GM21786 (cell line): ENCODE data around the gene TARBP1.
"Not testable (repeated sequence)": the region's sequence is repeated elsewhere in the genome, so short reads cannot be mapped to it uniquely, and the experiment has no call there.

Experiments used
- ATAC-seq: cut with Tn5 transposase; IDR thresholded peaks from one replicate; pipeline ENCODE4 v1.9.1; 2021; ENCODE audit not compliant: unreplicated experiment

The TARBP1 gene, protein sequence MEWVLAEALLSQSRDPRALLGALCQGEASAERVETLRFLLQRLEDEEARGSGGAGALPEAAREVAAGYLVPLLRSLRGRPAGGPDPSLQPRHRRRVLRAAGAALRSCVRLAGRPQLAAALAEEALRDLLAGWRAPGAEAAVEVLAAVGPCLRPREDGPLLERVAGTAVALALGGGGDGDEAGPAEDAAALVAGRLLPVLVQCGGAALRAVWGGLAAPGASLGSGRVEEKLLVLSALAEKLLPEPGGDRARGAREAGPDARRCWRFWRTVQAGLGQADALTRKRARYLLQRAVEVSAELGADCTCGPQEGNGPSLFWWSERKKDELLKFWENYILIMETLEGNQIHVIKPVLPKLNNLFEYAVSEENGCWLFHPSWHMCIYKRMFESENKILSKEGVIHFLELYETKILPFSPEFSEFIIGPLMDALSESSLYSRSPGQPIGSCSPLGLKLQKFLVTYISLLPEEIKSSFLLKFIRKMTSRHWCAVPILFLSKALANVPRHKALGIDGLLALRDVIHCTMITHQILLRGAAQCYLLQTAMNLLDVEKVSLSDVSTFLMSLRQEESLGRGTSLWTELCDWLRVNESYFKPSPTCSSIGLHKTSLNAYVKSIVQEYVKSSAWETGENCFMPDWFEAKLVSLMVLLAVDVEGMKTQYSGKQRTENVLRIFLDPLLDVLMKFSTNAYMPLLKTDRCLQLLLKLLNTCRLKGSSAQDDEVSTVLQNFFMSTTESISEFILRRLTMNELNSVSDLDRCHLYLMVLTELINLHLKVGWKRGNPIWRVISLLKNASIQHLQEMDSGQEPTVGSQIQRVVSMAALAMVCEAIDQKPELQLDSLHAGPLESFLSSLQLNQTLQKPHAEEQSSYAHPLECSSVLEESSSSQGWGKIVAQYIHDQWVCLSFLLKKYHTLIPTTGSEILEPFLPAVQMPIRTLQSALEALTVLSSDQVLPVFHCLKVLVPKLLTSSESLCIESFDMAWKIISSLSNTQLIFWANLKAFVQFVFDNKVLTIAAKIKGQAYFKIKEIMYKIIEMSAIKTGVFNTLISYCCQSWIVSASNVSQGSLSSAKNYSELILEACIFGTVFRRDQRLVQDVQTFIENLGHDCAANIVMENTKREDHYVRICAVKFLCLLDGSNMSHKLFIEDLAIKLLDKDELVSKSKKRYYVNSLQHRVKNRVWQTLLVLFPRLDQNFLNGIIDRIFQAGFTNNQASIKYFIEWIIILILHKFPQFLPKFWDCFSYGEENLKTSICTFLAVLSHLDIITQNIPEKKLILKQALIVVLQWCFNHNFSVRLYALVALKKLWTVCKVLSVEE (N-terminal part only)

DNA sequence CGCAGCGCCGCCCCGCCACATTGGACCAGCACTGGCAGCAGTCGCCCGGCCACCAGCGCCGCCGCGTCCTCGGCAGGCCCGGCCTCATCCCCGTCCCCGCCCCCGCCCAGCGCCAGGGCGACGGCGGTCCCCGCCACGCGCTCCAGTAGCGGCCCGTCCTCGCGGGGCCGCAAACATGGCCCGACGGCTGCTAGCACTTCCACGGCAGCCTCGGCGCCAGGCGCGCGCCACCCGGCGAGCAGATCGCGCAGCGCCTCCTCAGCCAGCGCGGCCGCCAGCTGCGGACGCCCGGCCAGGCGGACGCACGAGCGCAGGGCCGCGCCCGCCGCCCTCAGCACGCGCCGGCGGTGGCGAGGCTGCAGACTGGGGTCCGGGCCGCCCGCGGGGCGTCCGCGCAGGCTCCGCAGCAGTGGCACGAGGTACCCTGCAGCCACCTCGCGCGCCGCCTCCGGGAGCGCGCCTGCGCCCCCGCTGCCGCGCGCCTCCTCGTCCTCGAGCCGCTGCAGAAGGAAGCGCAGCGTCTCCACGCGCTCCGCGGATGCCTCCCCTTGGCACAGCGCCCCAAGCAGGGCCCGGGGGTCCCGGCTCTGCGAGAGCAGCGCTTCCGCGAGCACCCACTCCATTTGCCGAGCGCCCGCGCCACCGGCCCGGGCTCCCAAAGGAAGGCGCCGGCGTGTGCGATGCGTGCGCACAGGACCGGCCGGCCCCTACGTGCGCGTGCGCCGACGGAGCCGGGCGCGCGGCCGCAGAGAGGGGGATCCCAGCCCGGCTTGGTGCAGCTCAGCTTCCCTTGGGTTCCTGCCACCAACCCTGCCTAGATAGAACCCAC lies at the start of gene TARBP1:
Gene TARBP1, minus strand, starts transcription at position 699 of the 829 bp plus-strand sequence. Its CDS starts 76 bp downstream, at position 623.
- ATAC-seq: peak; percentile 62

DNA sequence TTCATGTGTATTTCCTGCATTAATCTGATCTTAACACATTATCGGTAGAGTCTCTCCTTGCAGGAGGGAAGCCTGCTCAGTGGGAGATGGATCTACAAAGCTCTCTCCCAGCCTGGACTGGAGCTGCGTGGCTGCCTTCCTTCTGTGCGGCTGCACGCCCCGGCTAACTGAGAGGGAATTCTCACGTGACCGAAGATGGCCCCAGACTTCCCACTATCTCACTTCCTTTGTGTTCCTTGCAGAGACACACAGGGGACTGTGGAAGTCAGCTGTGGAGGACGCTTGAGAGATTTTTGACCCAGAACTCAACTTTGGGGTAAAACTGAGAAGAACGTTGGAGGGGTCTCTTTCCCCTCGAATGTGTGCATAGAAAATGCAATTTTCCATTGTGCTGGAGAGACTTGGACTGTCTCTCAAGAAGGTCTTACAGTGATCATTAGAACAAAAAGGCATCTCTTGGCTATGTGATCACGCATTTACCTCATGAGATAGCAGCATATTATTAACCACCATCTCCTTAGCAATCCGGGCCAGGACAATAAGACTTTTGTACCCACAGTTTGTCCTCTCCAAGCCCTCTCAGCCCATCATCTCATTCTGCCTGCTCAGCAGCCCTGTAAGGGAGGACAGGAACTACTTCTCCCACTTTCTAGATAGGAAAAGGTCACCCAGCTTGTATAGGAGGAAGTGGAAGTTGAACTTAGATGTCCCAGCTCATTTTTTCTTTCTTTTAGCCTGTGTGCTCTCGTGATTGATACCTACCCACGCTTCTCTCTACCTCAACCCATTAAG lies 49.3 kb upstream of the TARBP1 start:
- ATAC-seq: no peak

DNA sequence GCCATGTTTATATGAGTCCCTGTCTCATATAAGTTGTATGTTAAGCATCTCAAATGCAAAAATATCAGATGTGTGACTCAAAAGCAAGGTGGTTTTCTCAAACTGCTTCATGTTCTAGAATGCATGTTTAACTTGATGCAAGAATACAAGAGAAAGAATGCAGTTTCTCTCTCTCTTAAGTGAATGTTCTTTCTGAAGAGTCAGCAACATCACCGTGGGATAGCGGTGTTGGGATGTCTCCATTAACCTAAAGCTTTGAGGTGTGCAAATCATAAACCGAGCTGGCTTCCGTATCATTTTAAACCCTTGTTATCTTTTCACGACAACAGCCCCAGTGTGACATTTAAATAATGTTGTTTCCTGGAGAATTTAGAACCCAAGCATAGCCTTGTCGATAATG lies 48.4 kb upstream of the TARBP1 start:
- no peak for ATAC-seq

DNA sequence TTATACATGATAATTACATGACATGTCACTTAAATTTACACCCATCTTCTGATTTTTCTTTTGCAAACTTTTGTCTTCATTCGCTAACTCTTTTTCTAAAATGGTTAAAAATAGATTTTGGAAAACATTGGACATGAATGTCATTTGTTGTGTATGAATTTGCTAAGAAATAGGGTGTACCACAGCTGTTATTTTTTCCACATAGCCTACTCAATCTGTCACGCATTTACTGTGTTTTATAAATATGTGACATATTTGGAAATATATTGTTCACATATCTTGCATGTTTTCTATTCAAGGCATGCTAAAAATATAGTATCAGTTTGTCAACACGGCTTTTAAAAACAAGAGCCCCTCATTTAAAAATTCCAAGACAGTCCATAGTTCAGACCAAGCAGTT lies 47.9 kb upstream of the TARBP1 start:
- no peak for ATAC-seq

DNA sequence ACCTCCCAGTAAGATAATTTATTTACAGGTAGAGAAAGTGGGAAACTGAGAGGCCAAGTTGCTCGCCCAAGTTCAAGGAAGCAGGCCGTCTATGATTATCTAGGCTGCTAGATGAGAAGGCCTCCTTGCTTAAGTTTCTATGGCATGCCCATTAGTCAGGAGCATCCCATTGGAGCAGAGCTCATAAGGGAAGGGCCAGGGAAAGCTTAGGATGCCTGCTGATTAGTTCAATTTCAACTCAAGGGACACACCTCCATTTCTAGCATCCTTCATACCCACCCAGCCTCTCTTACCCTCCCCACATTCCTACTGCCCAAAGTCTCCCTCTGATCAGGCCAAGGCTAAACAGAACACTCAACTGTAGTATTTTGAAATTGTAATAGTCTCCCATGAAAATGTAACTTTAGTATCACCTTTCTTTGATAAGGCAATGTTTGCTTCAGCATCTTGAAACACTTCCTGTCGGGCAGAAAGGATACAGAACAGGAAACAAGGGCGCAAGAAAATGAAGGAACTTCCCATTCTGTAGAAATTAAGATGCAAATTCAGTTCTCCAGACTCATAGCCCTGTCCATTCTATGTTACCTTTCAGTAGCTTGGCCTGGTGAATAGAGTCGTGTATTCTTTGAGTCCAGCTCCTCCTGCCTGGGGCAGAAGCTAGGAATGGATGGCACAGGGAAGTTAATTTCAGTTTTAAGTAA lies 46.3 kb upstream of the TARBP1 start:
- ATAC-seq: no peak

DNA sequence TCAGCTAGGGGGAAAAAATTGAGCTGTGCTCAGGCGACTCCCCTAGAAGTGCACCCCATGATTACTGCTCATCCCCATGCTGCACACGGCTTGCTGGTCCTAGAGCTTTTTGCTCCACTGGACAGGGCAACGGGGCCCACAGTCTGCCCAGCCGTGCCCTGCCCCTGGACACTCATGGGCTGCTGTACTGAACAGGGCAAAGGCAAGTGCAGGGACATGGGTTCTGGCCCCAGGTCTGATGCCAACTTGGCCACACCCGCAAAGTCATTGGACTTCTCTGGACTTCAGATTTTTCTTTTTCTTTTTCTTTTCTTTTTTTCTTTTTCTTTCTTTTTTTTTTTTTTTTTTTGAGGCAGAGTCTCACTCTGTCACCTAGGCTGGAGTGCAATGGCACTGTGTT lies 42.9 kb upstream of the TARBP1 start:
- ATAC-seq: no peak

DNA sequence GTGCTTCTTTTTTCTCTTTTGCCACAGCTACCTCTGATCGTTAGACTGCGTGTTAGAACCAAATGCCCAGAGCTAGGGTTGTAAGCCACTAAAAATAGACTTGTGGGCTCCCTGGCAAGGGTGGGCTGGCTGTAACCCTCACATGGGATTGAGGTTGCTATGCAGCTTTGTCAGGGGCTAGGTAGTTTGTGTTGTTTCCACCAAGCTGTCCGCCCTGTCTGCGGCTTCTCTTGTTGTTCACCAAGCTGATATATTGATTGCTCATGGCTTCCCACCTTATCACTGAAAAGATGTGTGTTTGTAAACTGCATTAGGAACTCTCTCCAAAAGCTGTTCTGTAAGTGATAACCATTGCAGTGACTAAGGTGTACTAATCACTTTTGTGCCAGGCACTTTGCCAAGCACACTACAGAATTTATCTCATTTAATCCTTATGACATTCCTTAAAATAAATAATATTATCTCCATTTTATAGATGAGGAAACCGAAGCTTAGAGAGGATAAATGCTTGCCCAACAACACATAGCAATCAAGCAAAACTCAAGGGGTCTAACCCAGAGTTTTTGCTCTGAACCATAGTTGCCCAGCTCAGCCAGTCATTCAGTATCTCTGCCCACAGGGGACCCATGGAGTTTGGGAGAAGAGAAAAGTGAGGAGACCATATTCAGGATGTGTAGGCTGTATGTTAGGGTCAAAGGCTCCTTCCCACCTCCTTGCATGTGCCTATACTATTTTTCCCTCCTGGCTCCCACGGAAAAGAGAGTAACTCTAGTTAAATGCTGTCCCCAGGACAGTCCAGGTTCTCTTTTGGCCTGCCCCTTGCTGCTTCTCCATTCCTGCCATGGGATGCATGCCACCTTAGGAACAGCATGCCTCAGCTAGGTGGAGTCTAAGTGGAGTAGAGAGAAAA lies 42.2 kb upstream of the TARBP1 start:
- ATAC-seq: no peak

DNA sequence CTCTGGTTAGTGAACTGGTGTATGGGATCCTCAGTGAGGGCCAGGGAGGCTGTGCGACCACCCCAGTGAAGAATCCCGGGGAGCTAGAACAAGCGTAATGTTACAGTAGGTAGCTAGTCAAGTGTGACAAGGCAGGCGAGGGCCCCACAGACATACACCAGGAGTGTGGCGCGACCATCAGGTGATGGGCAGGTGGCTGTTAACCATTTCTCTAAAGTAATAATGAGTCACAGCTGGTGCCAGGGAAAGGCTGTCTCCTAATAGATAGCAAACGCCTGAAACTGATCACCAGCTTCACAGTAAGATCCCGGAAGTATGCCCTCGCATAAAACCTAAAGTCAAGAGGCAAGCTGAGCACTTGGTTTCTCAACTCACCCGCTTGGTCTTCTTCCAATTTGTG lies 40.5 kb upstream of the TARBP1 start:
- ATAC-seq: no peak

DNA sequence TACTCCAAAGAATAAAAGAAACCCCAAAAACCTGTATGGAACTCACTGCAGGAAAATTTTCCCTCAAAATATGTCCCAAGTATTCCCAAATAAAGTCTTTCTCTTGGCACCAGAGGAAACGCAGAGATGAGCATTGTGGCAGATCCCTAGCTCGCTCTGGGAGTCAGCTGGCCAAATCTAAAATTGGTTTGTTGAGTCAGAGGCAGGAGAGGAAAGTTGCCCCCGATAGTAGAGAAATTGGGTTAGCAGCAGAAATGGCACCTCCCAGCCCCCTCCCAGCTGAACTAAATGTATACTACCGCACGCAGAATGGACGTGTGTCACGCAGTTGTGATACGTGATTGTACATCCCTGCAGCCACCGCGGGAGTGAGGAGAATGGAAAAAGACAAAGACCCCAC lies 39.9 kb upstream of the TARBP1 start:
- ATAC-seq: no peak

DNA sequence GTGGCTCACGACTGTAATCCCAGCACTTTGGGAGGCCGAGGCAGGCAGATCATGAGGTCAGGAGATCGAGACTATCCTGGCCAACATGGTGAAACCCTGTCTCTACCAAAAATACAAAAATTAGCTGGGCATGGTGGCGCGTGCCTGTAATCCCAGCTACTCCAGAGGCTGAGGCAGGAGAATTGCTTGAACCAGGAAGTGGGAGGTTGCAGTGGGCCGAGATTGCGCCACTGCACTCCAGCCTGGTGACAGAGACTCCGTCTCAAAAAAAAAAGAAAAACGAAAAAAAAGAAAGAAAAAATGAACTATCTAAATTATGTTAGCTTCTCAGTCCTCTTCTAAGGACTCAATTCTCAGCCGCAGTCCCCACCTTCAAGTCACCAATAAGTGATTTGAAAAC lies 39.1 kb upstream of the TARBP1 start:
- ATAC-seq: not testable (repeated sequence)

DNA sequence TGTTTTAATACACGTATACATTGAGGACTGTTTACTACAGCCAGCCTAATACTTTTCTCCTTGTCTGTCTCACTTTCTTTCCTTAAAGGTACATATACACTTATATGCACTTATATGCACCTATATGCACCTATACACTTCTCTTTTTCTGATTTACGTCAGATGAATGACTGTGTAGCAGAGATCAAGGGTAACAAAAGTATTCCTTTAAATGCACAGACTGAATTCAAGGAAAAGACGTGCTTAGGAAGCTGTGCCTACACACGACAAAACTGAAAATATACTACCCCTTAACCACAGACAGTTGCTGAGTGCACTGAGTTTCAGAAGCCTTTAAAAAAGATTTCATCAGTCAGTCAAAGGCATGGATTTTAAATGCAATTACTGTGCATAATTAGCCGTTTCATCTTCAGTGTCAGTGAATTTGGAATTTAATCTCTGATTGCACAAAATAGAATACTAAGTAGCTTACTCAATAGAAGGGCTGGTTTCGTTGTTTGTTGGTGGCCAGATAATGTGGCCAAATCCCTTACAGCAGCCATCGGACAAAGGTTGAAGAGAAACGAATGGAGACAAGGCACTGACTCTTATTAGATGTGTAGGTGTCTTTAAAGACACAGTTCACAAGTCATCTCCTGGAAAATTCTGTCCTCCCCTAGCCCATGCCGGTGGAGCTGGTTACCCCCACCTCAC lies 38.3 kb upstream of the TARBP1 start:
- no peak for ATAC-seq

DNA sequence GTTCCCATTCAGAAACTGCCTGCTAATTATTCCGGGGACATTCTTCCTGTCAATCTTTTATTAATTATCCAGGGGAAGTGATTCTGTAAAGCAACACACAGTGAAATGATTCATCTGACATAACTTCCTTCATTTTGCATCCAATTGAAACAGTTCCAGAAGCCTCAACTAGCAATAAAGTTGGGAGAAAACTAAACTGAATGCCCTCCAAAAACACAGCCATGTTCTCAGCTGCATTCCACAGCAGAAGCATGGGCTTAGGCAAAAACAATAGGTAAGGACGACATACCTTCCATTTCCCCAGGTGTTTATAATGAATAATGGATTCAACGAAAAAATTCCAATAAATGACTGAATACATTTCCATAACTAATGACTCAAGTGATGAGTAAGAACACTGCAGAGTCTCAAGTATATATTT lies 36.9 kb upstream of the TARBP1 start:
- no peak for ATAC-seq

DNA sequence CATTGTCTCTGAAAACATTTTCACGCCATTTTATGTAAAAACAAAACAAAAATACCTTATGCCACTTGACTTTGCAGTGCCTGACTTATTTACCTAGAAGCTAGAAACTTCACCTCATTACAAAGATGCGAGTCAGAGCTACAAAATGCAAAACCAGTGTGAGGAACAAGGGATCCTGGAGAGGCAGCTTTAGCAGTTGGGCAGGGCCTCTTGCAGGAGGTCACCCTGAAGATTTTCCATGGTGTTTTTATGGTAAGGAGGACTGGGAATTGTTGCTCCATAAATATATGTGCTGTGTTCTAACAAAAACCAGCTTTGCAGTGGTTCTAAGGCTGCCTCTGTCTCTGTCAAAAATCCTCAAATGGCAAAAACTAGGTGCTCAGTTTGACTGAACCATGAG lies 36.4 kb upstream of the TARBP1 start:
- ATAC-seq: no peak

DNA sequence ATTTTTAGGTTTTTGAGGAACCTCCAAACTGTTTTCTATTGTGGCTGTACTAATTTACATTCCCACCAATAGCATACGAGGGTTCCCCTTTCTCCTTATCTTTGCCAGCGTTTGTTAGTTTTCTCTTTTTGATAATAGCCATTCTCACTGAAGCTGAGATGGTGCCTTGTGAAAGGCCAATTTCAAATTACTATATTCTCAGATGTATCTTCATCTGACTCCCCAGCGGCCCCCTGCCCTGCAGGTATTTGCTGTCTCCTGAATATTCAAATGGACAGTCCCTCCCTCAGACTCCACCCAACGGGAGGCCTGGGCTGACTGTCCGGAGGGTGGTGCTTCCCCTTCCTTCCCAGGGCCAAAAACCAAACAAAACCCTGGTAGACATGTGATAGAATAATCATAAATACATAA lies 33.5 kb upstream of the TARBP1 start:
- ATAC-seq: no peak

DNA sequence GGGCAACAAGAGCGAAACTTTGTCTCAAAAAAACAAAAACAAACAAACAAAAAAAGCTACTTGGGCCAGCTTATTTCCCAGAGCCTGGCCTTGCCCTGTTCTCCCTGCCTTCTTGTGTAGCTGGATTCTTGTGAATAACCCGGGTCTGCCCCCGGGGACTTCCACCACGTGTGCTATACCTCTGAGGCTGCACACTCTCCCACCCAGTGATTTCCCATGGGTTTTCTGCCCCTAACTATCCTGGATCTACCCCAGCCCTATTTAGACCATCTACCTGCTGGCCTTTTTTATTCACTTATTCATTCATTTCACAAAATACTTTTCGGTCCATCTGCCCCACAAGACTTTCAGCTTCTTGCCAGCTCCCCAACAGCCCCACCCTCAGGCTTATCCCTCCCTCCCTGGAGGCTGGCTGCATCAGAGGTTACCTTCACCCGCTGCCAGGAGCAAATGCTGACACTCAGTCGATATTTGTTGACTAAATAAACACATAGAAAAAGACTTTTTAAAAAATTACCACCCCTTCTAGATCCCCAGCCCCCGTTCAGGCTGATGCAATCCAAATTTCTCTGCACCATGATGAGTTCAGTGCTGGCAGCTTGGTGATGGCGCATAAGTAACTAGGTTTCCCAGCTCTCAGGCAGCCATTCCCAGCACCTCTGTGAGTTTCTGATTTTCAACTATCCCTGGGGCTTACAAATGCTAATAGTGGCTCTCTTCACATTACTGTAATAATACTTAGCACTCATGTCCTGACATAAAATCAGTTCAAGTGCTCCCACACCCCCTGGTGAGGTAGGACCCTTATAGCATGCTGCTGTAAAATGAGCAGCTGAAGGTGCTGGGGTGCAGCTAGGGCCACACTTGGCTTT lies 30.7 kb upstream of the TARBP1 start:
- no peak for ATAC-seq

DNA sequence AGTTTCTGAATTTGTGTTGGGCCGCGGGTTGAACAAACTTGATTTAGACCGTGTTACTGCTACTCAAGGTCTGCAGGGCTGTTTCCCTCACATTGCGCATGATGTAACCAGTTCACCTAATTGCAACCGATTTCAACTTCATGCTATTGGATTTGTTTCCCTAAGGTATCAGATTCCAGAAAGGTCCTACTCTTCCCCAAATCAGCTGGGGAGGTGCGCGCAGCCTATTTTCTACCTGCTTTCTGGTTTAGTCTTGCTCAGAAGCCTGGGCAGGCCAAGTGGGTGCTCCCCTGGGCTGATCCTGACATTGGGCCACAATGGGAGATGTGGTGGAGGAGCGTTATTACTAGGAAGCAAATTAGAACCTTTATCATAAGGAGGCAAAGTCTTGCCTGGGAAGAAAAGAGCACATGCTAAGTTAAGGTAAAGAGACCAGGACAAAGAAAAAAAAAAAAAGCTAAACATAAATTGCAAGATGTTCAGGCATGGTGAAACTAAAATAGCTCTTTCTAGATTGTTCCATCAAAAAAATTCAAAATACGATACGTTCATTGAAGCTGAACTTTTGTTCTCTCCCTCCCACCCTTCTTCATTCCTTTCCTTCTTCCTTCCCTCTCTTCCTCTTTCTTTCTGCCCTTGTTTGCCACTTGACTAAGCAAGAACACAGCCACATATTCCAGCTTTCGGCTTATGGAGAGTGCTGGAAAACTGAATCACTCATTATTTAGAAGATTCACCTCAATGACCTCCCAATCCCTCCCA lies 28.8 kb upstream of the TARBP1 start:
- no peak for ATAC-seq
